Dedifferentiated amniotic fluid mesenchymal stem cell (primary cell): ENCODE data around the gene TBC1D16.

Experiments
- DNase-seq: peaks from one replicate; pipeline ENCODE4 v3.0.0-alpha.2; 2016; ENCODE audit errors: extremely low spot score

Gene TBC1D16

GRCh38 chr17:79989106-79989835 is 46.4 kb downstream of the TBC1D16 start:
- no peak for DNase-seq

GRCh38 chr17:79988185-79988971 is 47.3 kb downstream of the TBC1D16 start:
- peak; percentile 84 for DNase-seq

- no peak for DNase-seq
These were observed 47.8 kb downstream of the TBC1D16 start for GRCh38 chr17:79987935-79988184.

- no peak for DNase-seq
These were observed 48.3 kb downstream of the TBC1D16 start for GRCh38 chr17:79987187-79987934.

GRCh38 chr17:79986411-79987186 is 49.1 kb downstream of the TBC1D16 start:
- DNase-seq = no peak

GRCh38 chr17:79985943-79986391 is 49.7 kb downstream of the TBC1D16 start:
- DNase-seq = no peak

GRCh38 chr17:79985361-79985942 is 50.2 kb downstream of the TBC1D16 start:
- no peak for DNase-seq

GRCh38 chr17:79984877-79985276 is 50.8 kb downstream of the TBC1D16 start:
- no peak for DNase-seq

GRCh38 chr17:79984045-79984840 is 51.4 kb downstream of the TBC1D16 start:
- no peak for DNase-seq

GRCh38 chr17:79983456-79983855 is 52.2 kb downstream of the TBC1D16 start:
- DNase-seq = no peak

- no peak for DNase-seq
These were observed 52.7 kb downstream of the TBC1D16 start for GRCh38 chr17:79982986-79983385.

- no peak for DNase-seq
These were observed 54.0 kb downstream of the TBC1D16 start for GRCh38 chr17:79981661-79982101.

- no peak for DNase-seq
These were observed 54.6 kb downstream of the TBC1D16 start for GRCh38 chr17:79981090-79981489.

GRCh38 chr17:79980246-79981043 is 55.2 kb downstream of the TBC1D16 start:
- no peak for DNase-seq

GRCh38 chr17:79979816-79980215 is 55.9 kb downstream of the TBC1D16 start:
- no peak for DNase-seq

- DNase-seq = no peak
These were observed 56.4 kb downstream of the TBC1D16 start for GRCh38 chr17:79979221-79979741.

- no peak for DNase-seq
These were observed 57.2 kb downstream of the TBC1D16 start for GRCh38 chr17:79978548-79978855.

GRCh38 chr17:79977708-79978547 is 57.7 kb downstream of the TBC1D16 start:
- DNase-seq = no peak

- DNase-seq = no peak
These were observed 58.5 kb downstream of the TBC1D16 start for GRCh38 chr17:79977161-79977631.
